HepG2 (cell line): ENCODE measurements around the gene DCST2. TPM values are rescaled to one million over a fixed set of nuclear protein-coding genes. Genes with fewer than 3 reads are reported as not detected.

Experiments used
- HDAC1 ChIP-seq: sonication (generic); formaldehyde crosslinking; IDR thresholded peaks from 2 replicates; pipeline ENCODE4 v1.5.1; 2020; ENCODE audit warnings: mild to moderate bottlenecking, missing genetic modification reagents
- KDM5B ChIP-seq: sonication (generic); formaldehyde crosslinking; IDR thresholded peaks from 2 replicates; pipeline ENCODE4 v1.4.0; 2020; ENCODE audit warnings: missing genetic modification reagents, mild to moderate bottlenecking, borderline replicate concordance
- LCORL ChIP-seq, 2 experiments: fragments of 450-650 bp in 1 of 2; sonication (generic) in 1 of 2; formaldehyde crosslinking in 1 of 2; IDR thresholded peaks; 2 replicates each; pipeline versions ENCODE4 v1.5.0 to v1.6.1; 2017 to 2020; ENCODE audit warnings: antibody characterized with exemption in 1 of 2, missing genetic modification reagents in 1 of 2
- MEIS2 ChIP-seq: sonication (generic); formaldehyde crosslinking; IDR thresholded peaks from 2 replicates; pipeline ENCODE4 v1.9.0; 2021; ENCODE audit warnings: mild to moderate bottlenecking, missing genetic modification reagents
- PCBP2 ChIP-seq: fragments of 200-400 bp; formaldehyde crosslinking; optimal IDR thresholded peaks from 2 replicates; pipeline ENCODE3; 2018; ENCODE audit warnings: low read length, low read depth; ENCODE audit not compliant: poor library complexity, severe bottlenecking
- POLR2G ChIP-seq: fragments of 200-400 bp; formaldehyde crosslinking; IDR thresholded peaks from 2 replicates; pipeline ENCODE4 v1.6.1; 2018; ENCODE audit warnings: mild to moderate bottlenecking, low read depth, low read length, moderate library complexity
- SALL1 ChIP-seq: sonication (generic); formaldehyde crosslinking; IDR thresholded peaks from 2 replicates; pipeline ENCODE4 v1.8.0; 2022; ENCODE audit warnings: mild to moderate bottlenecking, missing genetic modification reagents
- SMAD3 ChIP-seq: sonication (generic); formaldehyde crosslinking; IDR thresholded peaks from 2 replicates; pipeline ENCODE4 v1.4.0; 2020; ENCODE audit warnings: missing genetic modification reagents
- ZEB1 ChIP-seq: IDR thresholded peaks from 2 replicates; pipeline ENCODE4 v1.6.1; 2012; ENCODE audit warnings: mild to moderate bottlenecking, low read depth, inconsistent platforms; ENCODE audit not compliant: insufficient replicate concordance
- ZKSCAN8 ChIP-seq: IDR thresholded peaks from 2 replicates; pipeline ENCODE4 v1.6.1; 2016; ENCODE audit warnings: borderline replicate concordance, missing genetic modification reagents, missing compliant biosample characterization
- ZNF235 ChIP-seq: sonication (generic); formaldehyde crosslinking; IDR thresholded peaks from 2 replicates; pipeline ENCODE4 v1.8.1; 2023; ENCODE audit warnings: mild to moderate bottlenecking, missing genetic modification reagents, borderline replicate concordance
- ZNF251 ChIP-seq: sonication (generic); formaldehyde crosslinking; IDR thresholded peaks from 2 replicates; pipeline ENCODE4 v1.9.0; 2021; ENCODE audit warnings: mild to moderate bottlenecking, missing genetic modification reagents
- ZNF441 ChIP-seq: sonication (generic); formaldehyde crosslinking; IDR thresholded peaks from 2 replicates; pipeline ENCODE4 v1.7.0; 2021; ENCODE audit warnings: missing genetic modification reagents, borderline replicate concordance
- ZNF547 ChIP-seq: sonication (generic); formaldehyde crosslinking; IDR thresholded peaks from 2 replicates; pipeline ENCODE4 v1.5.1; 2020; ENCODE audit warnings: mild to moderate bottlenecking, missing genetic modification reagents
- ZNF879 ChIP-seq: sonication (generic); formaldehyde crosslinking; IDR thresholded peaks from 2 replicates; pipeline ENCODE4 v1.8.1; 2023; ENCODE audit warnings: missing genetic modification reagents
- polyA plus RNA-seq, 8 experiments: library from polyadenylated mRNA; depleted of rRNA in 3 of 8; stranded (reverse) in 7 of 8; unstranded in 1 of 8; fragments of >200 nt; fragmentation: Illumina TruSeq in 4 of 8; extraction: Trizol in 4 of 8; gene quantifications; 2 replicates each; pipeline versions ENCODE4 v1.2.1 to v1.2.3, GENCODE V29; 2011 to 2016; ENCODE audit warnings: low read depth in 4 of 8, missing spikeins in 1 of 8, mixed read lengths in 1 of 8; ENCODE audit not compliant: insufficient read depth in 1 of 8
- total RNA-seq, 5 experiments: library from RNA; depleted of rRNA; stranded (reverse); fragments of >200 nt; fragmentation: Illumina TruSeq; extraction: Trizol; gene quantifications; 2 replicates each; pipeline ENCODE4 v1.2.3, GENCODE V29; 2016; ENCODE audit warnings: low read depth in 1 of 5
- TF ChIP-seq, protein P1 (sequence below): sonication (generic); formaldehyde crosslinking; IDR thresholded peaks from 2 replicates; pipeline ENCODE4 v1.4.0; 2020; ENCODE audit warnings: missing genetic modification reagents
- TF ChIP-seq, protein P2 (sequence below): sonication (generic); formaldehyde crosslinking; IDR thresholded peaks from 2 replicates; pipeline ENCODE4 v1.4.0; 2020; ENCODE audit warnings: missing genetic modification reagents
- TF ChIP-seq, protein P3 (sequence below): sonication (generic); formaldehyde crosslinking; IDR thresholded peaks from 2 replicates; pipeline ENCODE4 v1.4.0; 2020; ENCODE audit warnings: missing genetic modification reagents
- TF ChIP-seq, protein P4 (sequence below), 2 experiments: fragments of 450-650 bp in 1 of 2; sonication (generic) in 1 of 2; formaldehyde crosslinking; IDR thresholded peaks; 2 replicates each; pipeline versions ENCODE4 v1.5.0 to v1.8.0; 2020 to 2022; ENCODE audit warnings: mild to moderate bottlenecking in 1 of 2, missing genetic modification reagents in 1 of 2
- TF ChIP-seq, protein P5 (sequence below): sonication (generic); formaldehyde crosslinking; IDR thresholded peaks from 2 replicates; pipeline ENCODE4 v1.4.0; 2020; ENCODE audit warnings: missing genetic modification reagents, borderline replicate concordance

DCST2 gene
- total and polyA plus RNA-seq, 2 of the 13 experiments (the other 11 are each of a cell fraction or from before 2014, with no cell fraction given): 0.74 TPM; not detected in 1

DNA sequence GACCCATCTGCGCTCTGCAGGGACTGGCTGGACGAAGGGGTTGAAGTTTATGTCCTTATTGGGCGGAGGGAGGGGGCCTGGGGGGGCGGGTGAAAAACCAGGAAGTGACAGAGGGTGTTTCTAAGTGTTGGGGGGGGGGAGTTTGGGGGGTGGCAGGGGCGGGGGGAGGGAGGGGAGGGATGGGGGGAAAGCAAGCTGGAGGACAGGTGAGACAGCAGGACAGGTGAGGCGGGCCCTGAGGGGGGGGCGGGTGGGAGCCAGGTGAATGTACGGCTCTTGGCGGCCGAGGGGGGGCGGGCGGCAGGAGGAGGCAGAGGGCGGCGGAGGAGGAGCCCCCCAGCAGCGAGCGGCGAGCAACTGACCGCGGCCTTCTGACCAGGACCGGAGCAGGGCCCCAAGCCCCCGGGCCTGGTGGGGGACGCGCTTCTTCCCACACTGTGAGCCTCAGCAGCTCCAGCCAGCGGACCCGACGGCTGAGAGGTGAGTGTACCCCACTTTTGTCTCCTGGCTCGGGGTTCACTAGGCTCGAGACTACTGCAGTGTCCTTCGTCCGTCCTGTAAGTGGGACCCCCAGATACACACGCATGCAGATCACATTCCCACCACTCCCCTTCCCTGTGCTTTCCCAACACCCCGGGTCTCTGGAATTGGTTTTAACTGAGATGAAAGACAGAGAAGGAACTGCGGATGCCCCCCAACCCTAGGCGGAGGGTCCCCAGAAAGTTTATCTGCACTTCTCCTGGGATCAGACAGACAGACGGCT lies 30.9 kb downstream of the DCST2 start, which contains the start of gene ZBTB7B (continued):
- TF ChIP-seq, protein P1, sequence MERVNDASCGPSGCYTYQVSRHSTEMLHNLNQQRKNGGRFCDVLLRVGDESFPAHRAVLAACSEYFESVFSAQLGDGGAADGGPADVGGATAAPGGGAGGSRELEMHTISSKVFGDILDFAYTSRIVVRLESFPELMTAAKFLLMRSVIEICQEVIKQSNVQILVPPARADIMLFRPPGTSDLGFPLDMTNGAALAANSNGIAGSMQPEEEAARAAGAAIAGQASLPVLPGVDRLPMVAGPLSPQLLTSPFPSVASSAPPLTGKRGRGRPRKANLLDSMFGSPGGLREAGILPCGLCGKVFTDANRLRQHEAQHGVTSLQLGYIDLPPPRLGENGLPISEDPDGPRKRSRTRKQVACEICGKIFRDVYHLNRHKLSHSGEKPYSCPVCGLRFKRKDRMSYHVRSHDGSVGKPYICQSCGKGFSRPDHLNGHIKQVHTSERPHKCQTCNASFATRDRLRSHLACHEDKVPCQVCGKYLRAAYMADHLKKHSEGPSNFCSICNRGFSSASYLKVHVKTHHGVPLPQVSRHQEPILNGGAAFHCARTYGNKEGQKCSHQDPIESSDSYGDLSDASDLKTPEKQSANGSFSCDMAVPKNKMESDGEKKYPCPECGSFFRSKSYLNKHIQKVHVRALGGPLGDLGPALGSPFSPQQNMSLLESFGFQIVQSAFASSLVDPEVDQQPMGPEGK (CRISPR knock-in tag): peak; percentile 83
- peak; percentile 2; the same call in 1 of the 2 replicates for TF ChIP-seq ZNF235
- TF ChIP-seq, protein P2, sequence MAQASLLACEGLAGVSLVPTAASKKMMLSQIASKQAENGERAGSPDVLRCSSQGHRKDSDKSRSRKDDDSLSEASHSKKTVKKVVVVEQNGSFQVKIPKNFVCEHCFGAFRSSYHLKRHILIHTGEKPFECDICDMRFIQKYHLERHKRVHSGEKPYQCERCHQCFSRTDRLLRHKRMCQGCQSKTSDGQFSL (CRISPR knock-in tag): peak; percentile 27
- no peak for TF ChIP-seq LCORL (IDR thresholded peaks at IDR 0.05)
- TF ChIP-seq LCORL (CRISPR knock-in tag; IDR thresholded peaks at IDR 0.05): 0 out of 2 replicates have a peak, but pooled peaks have one; percentile 0
- TF ChIP-seq, protein P3, sequence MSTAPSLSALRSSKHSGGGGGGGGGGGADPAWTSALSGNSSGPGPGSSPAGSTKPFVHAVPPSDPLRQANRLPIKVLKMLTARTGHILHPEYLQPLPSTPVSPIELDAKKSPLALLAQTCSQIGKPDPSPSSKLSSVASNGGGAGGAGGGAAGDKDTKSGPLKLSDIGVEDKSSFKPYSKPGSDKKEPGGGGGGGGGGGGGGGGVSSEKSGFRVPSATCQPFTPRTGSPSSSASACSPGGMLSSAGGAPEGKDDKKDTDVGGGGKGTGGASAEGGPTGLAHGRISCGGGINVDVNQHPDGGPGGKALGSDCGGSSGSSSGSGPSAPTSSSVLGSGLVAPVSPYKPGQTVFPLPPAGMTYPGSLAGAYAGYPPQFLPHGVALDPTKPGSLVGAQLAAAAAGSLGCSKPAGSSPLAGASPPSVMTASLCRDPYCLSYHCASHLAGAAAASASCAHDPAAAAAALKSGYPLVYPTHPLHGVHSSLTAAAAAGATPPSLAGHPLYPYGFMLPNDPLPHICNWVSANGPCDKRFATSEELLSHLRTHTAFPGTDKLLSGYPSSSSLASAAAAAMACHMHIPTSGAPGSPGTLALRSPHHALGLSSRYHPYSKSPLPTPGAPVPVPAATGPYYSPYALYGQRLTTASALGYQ (CRISPR knock-in tag): 0 out of 2 replicates have a peak, but pooled peaks have one; percentile 4
- 0 out of 2 replicates have a peak, but pooled peaks have one; percentile 5 for TF ChIP-seq POLR2G
- no peak for TF ChIP-seq ZKSCAN8
- TF ChIP-seq MEIS2 (CRISPR knock-in tag): no peak
- peak; percentile 56; the same call in 1 of the 2 replicates for TF ChIP-seq ZNF441
- peak; percentile 69 for TF ChIP-seq ZEB1
- TF ChIP-seq SMAD3 (CRISPR knock-in tag): 0 out of 2 replicates have a peak, but pooled peaks have one; percentile 11
- TF ChIP-seq HDAC1 (CRISPR knock-in tag): no peak; the same call in 1 of the 2 replicates
- TF ChIP-seq PCBP2: no peak
- 0 out of 2 replicates have a peak, but pooled peaks have one; percentile 54 for TF ChIP-seq ZNF879
- TF ChIP-seq SALL1 (CRISPR knock-in tag): peak; percentile 23; the same call in 1 of the 2 replicates
- TF ChIP-seq, protein P4, sequence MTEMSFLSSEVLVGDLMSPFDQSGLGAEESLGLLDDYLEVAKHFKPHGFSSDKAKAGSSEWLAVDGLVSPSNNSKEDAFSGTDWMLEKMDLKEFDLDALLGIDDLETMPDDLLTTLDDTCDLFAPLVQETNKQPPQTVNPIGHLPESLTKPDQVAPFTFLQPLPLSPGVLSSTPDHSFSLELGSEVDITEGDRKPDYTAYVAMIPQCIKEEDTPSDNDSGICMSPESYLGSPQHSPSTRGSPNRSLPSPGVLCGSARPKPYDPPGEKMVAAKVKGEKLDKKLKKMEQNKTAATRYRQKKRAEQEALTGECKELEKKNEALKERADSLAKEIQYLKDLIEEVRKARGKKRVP (CRISPR knock-in tag; IDR thresholded peaks at IDR 0.05): no peak
- 0 out of 2 replicates have a peak, but pooled peaks have one; percentile 38 for TF ChIP-seq KDM5B (CRISPR knock-in tag)
- TF ChIP-seq ZNF547: no peak
- TF ChIP-seq, protein P5, sequence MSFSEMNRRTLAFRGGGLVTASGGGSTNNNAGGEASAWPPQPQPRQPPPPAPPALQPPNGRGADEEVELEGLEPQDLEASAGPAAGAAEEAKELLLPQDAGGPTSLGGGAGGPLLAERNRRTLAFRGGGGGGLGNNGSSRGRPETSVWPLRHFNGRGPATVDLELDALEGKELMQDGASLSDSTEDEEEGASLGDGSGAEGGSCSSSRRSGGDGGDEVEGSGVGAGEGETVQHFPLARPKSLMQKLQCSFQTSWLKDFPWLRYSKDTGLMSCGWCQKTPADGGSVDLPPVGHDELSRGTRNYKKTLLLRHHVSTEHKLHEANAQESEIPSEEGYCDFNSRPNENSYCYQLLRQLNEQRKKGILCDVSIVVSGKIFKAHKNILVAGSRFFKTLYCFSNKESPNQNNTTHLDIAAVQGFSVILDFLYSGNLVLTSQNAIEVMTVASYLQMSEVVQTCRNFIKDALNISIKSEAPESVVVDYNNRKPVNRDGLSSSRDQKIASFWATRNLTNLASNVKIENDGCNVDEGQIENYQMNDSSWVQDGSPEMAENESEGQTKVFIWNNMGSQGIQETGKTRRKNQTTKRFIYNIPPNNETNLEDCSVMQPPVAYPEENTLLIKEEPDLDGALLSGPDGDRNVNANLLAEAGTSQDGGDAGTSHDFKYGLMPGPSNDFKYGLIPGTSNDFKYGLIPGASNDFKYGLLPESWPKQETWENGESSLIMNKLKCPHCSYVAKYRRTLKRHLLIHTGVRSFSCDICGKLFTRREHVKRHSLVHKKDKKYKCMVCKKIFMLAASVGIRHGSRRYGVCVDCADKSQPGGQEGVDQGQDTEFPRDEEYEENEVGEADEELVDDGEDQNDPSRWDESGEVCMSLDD (CRISPR knock-in tag): peak; percentile 78; the same call in 1 of the 2 replicates
- TF ChIP-seq ZNF251: no peak
